Measurements from ENCODE around the gene BTF3L4. TPM values are rescaled to one million over a fixed set of nuclear protein-coding genes. Genes with fewer than 3 reads are reported as not detected.
A peak's percentile ranks its signal among the peaks of the same experiment; 100 is the strongest.

Gene BTF3L4
- total RNA-seq, 1 experiment from 2014 or later = 106 TPM

- Histone ChIP-seq H3K23me2 (ENCODE audit: insufficient read length, low read depth, low read length, poor library complexity, severe bottlenecking) (no peaks in the 10 kb centered on the region), H3K9me3 (ENCODE audit: control insufficient read depth, low read depth, low read length) (no peaks in the 10 kb centered on the region), H3K4me2 (ENCODE audit: insufficient read depth, insufficient read length, low read length) (no peak overlapping the region), H2AK5ac (ENCODE audit: insufficient read length, low read length) (no peak overlapping the region), H2BK12ac (ENCODE audit: insufficient read length, low read depth, low read length) (no peak overlapping the region), H4K5ac (ENCODE audit: insufficient read length, low read depth, low read length) (no peak overlapping the region), H2BK15ac (ENCODE audit: low read depth, low read length) (no peak overlapping the region), H4K20me1 (ENCODE audit: control insufficient read depth, insufficient read depth, insufficient read length) (no peaks in the 10 kb centered on the region), H4K8ac (replicated peaks; ENCODE audit: insufficient read length, low read depth, low read length) (no peak overlapping the region), H3K27me3 (ENCODE audit: insufficient read depth, low read length) (no peaks in the 10 kb centered on the region), H3K9ac (ENCODE audit: extremely low read depth, insufficient read length, low read length) (no peak overlapping the region), H3K14ac (ENCODE audit: insufficient read depth, low read length) (no peak overlapping the region), H3K18ac (ENCODE audit: insufficient read length, low read depth, low read length) (no peak overlapping the region), H4K91ac (ENCODE audit: insufficient read length, low read depth, low read length) (no peak overlapping the region), H2AFZ (ENCODE audit: low read length) (no peak overlapping the region), H3K23ac (ENCODE audit: insufficient read length, low read depth, low read length) (no peak overlapping the region), H3K79me2 (ENCODE audit: insufficient read depth, low read length) (no peaks in the 10 kb centered on the region), H3K56ac (ENCODE audit: insufficient read length, low read depth, low read length) (no peak overlapping the region), H2BK20ac (ENCODE audit: low read depth, low read length, poor library complexity, severe bottlenecking) (no peak overlapping the region), H2BK5ac (ENCODE audit: insufficient read length, low read length) (no peak overlapping the region), H3K27ac (ENCODE audit: insufficient read length, low read depth, low read length) (no peak overlapping the region), H3T11ph (ENCODE audit: low read length) (no peak overlapping the region), H3K4ac (ENCODE audit: low read depth, low read length) (no peak overlapping the region), H2BK120ac (ENCODE audit: low read depth, low read length, poor library complexity, severe bottlenecking) (no peak overlapping the region), H3K79me1 (ENCODE audit: insufficient read depth, low read depth, low read length, poor library complexity, severe bottlenecking) (no peaks in the 10 kb centered on the region), H3K4me1 (ENCODE audit: insufficient read depth, low read length) (no peaks in the 10 kb centered on the region)
- peak; percentile 74 for TF ChIP-seq CTCF (conservative IDR thresholded peaks at IDR 0.05)
- no peak for DNase-seq
- no peaks in the 10 kb centered on the region for H3K9me3 Mint-ChIP-seq
- 0 out of 4 replicates have a peak, but pooled peaks cover 0 to 3% of the 10 kb centered on the region in 2 experiments for H3K4me1 Mint-ChIP-seq
- no peak overlapping the region for H3K27ac Mint-ChIP-seq
- H3K4me3 Mint-ChIP-seq = no peak overlapping the region
- peaks cover 22% of the 10 kb centered on the region for H3K27me3 Mint-ChIP-seq (ENCODE audit: low read depth)
- no peaks in the 10 kb centered on the region for H3K36me3 Mint-ChIP-seq (ENCODE audit: insufficient read depth in 1 of 3, low read depth in 3 of 3)
- no CpG with 5 or more reads among the region's 5 CpGs for WGBS (ENCODE audit: extremely low coverage, insufficient read length, low lambda C conversion rate)
These were observed 71.4 kb downstream of the BTF3L4 start for GRCh38 chr1:52127181-52128180.

Data from H9 (cell line).